Measurements from ENCODE around the gene CTNS.

GRCh38 chr17:3594976-3595375 lies 41.6 kb upstream of the CTNS start:
- no peak for TF ChIP-seq RAD21 (IDR thresholded peaks at IDR 0.05; ENCODE audit: low read depth)
- TF ChIP-seq USF1 (IDR thresholded peaks at IDR 0.05) = no peak
- no peak for TF ChIP-seq YY1 (IDR thresholded peaks at IDR 0.05; ENCODE audit: low read depth)
- TF ChIP-seq EP300 (IDR thresholded peaks at IDR 0.05; ENCODE audit: borderline replicate concordance) = no peak
- TF ChIP-seq CEBPB (IDR thresholded peaks at IDR 0.05) = no peak
- TF ChIP-seq NFIC (IDR thresholded peaks at IDR 0.05) = no peak
- TF ChIP-seq FOXM1 (IDR thresholded peaks at IDR 0.05; ENCODE audit: borderline replicate concordance, low read depth) = no peak
- TF ChIP-seq REST (IDR thresholded peaks at IDR 0.05; ENCODE audit: low read depth) = no peak
